Neural progenitor cell (in vitro differentiated cells): Measurements from ENCODE around the gene MPPED1.

Source experiments
- EZH2phosphoT487 ChIP-seq: fragments of 200-600 bp; sonication (generic); IDR thresholded peaks from 2 replicates; pipeline ENCODE4 v1.6.1; 2017; ENCODE audit warnings: antibody characterized with exemption
- TF ChIP-seq, protein P1 (sequence below): fragments of 200-600 bp; sonication (generic); IDR thresholded peaks from 2 replicates; pipeline ENCODE4 v1.5.1; 2017; ENCODE audit warnings: antibody characterized with exemption, mild to moderate bottlenecking

DNA sequence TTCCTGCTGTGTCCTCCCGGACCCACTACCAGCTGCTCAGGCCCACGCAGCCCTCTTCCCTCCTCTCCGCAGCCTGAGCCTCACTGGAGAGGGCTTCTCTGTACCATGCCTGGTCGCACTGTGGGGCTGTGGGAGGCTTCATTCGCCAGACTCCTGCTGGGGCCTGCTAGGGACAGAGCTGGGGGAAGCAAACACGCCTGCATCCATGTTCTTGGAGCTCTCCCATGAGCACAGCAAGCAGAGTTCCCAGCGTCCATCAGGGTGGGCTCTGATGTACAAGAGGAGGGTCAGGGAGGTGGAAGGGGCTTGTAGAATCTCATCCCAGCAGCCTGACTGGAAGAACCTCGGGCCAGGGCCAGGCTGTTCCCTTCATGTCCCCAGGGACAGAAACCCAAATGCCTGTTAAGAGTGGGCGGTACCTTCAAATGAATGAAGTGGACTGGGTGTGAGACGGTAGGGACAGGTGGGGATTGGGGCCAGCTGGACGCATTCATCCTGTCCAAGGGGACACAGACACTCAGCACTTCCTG lies 59.9 kb downstream of the MPPED1 start:
- no peak for TF ChIP-seq EZH2phosphoT487
- TF ChIP-seq, protein P1, sequence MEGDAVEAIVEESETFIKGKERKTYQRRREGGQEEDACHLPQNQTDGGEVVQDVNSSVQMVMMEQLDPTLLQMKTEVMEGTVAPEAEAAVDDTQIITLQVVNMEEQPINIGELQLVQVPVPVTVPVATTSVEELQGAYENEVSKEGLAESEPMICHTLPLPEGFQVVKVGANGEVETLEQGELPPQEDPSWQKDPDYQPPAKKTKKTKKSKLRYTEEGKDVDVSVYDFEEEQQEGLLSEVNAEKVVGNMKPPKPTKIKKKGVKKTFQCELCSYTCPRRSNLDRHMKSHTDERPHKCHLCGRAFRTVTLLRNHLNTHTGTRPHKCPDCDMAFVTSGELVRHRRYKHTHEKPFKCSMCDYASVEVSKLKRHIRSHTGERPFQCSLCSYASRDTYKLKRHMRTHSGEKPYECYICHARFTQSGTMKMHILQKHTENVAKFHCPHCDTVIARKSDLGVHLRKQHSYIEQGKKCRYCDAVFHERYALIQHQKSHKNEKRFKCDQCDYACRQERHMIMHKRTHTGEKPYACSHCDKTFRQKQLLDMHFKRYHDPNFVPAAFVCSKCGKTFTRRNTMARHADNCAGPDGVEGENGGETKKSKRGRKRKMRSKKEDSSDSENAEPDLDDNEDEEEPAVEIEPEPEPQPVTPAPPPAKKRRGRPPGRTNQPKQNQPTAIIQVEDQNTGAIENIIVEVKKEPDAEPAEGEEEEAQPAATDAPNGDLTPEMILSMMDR, result no peak
